ENCODE results near the gene RFLNA. TPM values are rescaled to one million over a fixed set of nuclear protein-coding genes. Genes with fewer than 3 reads are reported as not detected.

Gene RFLNA
- total RNA-seq, 2 donors from 2014 or later, result 22.4 to 44.8 TPM

- H3K27ac ChIP-seq, result no peak overlapping the region
- no peak overlapping the region for H3K9ac ChIP-seq (ENCODE audit: low read depth in 2 of 2, low read length in 2 of 2)
- DNase-seq, result no peak
- H3K36me3 ChIP-seq, result no peaks in the 10 kb centered on the region
- TF ChIP-seq, protein P1, sequence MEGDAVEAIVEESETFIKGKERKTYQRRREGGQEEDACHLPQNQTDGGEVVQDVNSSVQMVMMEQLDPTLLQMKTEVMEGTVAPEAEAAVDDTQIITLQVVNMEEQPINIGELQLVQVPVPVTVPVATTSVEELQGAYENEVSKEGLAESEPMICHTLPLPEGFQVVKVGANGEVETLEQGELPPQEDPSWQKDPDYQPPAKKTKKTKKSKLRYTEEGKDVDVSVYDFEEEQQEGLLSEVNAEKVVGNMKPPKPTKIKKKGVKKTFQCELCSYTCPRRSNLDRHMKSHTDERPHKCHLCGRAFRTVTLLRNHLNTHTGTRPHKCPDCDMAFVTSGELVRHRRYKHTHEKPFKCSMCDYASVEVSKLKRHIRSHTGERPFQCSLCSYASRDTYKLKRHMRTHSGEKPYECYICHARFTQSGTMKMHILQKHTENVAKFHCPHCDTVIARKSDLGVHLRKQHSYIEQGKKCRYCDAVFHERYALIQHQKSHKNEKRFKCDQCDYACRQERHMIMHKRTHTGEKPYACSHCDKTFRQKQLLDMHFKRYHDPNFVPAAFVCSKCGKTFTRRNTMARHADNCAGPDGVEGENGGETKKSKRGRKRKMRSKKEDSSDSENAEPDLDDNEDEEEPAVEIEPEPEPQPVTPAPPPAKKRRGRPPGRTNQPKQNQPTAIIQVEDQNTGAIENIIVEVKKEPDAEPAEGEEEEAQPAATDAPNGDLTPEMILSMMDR (IDR thresholded peaks at IDR 0.05), result no peak
- no peaks in the 10 kb centered on the region for H3K4me1 ChIP-seq
- intact Hi-C loops (cut with DNase I), result no loop called here
- no peak overlapping the region for H3K4me3 ChIP-seq
- H3K9me3 ChIP-seq, result no peaks in the 10 kb centered on the region
- H3K27me3 ChIP-seq, result no peaks in the 10 kb centered on the region
Observed at GRCh38 chr12:124312601-124313000, 17.7 kb downstream of the RFLNA start.

DNA sequence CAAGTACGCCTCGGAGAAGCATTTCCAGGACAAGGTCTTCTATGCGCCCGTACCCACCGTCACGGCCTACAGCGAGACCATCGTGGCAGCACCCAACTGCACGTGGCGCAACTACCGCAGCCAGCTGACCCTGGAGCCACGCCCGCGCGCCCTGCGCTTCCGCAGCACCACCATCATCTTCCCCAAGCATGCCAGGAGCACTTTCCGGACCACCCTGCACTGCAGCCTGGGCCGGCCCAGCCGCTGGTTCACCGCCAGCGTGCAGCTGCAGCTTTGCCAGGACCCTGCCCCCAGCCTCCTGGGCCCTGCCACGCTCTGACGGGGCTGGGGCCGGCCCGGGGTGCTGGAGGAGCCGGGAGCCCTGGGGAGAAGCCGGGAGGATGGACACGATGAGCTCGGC, 19.3 kb downstream of the RFLNA start:
- H3K9me3 ChIP-seq, result no peaks in the 10 kb centered on the region
- no peak overlapping the region for H3K27ac ChIP-seq
- TF ChIP-seq, protein P1 (IDR thresholded peaks at IDR 0.05), result no peak
- intact Hi-C loops (cut with DNase I), result no loop called here
- H3K9ac ChIP-seq (ENCODE audit: low read depth in 2 of 2, low read length in 2 of 2), result no peak overlapping the region
- no peak overlapping the region for H3K4me3 ChIP-seq
- no peaks in the 10 kb centered on the region for H3K4me1 ChIP-seq
- H3K27me3 ChIP-seq, result no peaks in the 10 kb centered on the region
- no peak for DNase-seq
- H3K36me3 ChIP-seq, result no peaks in the 10 kb centered on the region

GRCh38 chr12:124314766-124315165, 19.9 kb downstream of the RFLNA start:
- H3K27ac ChIP-seq, result no peak overlapping the region
- no peak overlapping the region for H3K9ac ChIP-seq (ENCODE audit: low read depth in 2 of 2, low read length in 2 of 2)
- intact Hi-C loops (cut with DNase I), result no loop called here
- no peaks in the 10 kb centered on the region for H3K36me3 ChIP-seq
- no peaks in the 10 kb centered on the region for H3K27me3 ChIP-seq
- H3K4me1 ChIP-seq, result no peaks in the 10 kb centered on the region
- no peak overlapping the region for H3K4me3 ChIP-seq
- H3K9me3 ChIP-seq, result no peaks in the 10 kb centered on the region
- DNase-seq, result no peak
- TF ChIP-seq, protein P1 (IDR thresholded peaks at IDR 0.05), result no peak

- DNase-seq, result no peak
- H3K27ac ChIP-seq, result no peak overlapping the region
- TF ChIP-seq, protein P1 (IDR thresholded peaks at IDR 0.05), result no peak
- H3K4me3 ChIP-seq, result no peak overlapping the region
- H3K4me1 ChIP-seq, result no peaks in the 10 kb centered on the region
- H3K36me3 ChIP-seq, result no peaks in the 10 kb centered on the region
- intact Hi-C loops (cut with DNase I), result no loop called here
- H3K9me3 ChIP-seq, result no peaks in the 10 kb centered on the region
- H3K9ac ChIP-seq (ENCODE audit: low read depth in 2 of 2, low read length in 2 of 2), result no peak overlapping the region
- H3K27me3 ChIP-seq, result no peaks in the 10 kb centered on the region
Observed at GRCh38 chr12:124315372-124316044, 20.6 kb downstream of the RFLNA start.

DNA sequence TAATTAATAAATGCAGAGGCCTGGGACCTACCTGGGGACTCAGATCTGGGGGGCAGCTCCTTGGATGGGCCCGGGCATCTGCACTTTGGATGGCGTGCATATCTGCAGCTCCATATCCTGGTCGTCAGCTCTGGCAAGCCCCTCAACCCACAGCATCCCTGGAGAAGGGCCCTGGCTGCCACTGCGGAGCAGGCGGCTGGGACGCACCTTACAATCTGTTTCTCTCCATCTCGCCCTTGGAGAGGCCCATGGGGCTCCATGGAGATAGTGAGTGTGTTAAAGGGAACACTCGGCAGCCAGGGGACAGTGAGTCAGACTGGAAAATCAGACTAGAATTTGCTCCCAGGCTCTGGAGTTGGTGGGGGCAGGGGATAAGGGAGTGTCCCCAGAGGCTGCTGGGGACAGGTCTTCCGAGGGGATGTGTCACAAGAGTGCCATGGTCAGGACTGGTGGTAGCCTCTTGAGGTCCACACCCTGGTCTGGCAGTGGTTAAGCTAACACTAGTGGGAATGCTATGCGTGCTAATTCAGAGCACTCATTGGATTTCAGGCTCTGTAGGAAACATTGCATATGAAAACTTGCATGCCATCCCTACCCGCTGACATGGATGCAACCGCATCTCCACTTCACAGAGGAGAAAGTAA, 21.5 kb downstream of the RFLNA start:
- DNase-seq, result no peak
- TF ChIP-seq, protein P1 (IDR thresholded peaks at IDR 0.05), result no peak
- Histone ChIP-seq H3K4me1 (no peaks in the 10 kb centered on the region), H3K36me3 (no peaks in the 10 kb centered on the region), H3K4me3 (no peak overlapping the region), H3K27me3 (no peaks in the 10 kb centered on the region), H3K9me3 (no peaks in the 10 kb centered on the region), H3K9ac (ENCODE audit: low read depth in 2 of 2, low read length in 2 of 2) (no peak overlapping the region), H3K27ac (no peak overlapping the region)
- intact Hi-C loops (cut with DNase I), result no loop called here
